WI38 (cell line): ENCODE results near the gene PDGFB.

Source experiments
- H3K4me3 ChIP-seq: 2 replicates; pipeline ENCODE4 v1.5.1; 2011; ENCODE audit warnings: low read depth, mild to moderate bottlenecking, control low read depth, low read length
- CTCF ChIP-seq: IDR thresholded peaks from 2 replicates; pipeline ENCODE4 v1.5.1; 2012; ENCODE audit warnings: low read depth, mild to moderate bottlenecking, control low read depth, low read length

The PDGFB gene

GRCh38 chr22:39233710-39234471 lies 10.9 kb downstream of the PDGFB start:
- H3K4me3 ChIP-seq, result no peak overlapping the region

GRCh38 chr22:39232806-39233709 lies 11.7 kb downstream of the PDGFB start:
- H3K4me3 ChIP-seq, result no peak overlapping the region
- no peak for TF ChIP-seq CTCF

More at GRCh38 chr22:39233710-39234471, 10.9 kb downstream of the PDGFB start:
- TF ChIP-seq CTCF, result no peak

GRCh38 chr22:39232246-39232645 lies 12.5 kb downstream of the PDGFB start:
- no peak overlapping the region for H3K4me3 ChIP-seq
- TF ChIP-seq CTCF, result no peak

- H3K4me3 ChIP-seq, result no peak overlapping the region
- TF ChIP-seq CTCF, result no peak
Measured at GRCh38 chr22:39231197-39231950, 13.4 kb downstream of the PDGFB start.

- no peak for TF ChIP-seq CTCF
- no peak overlapping the region for H3K4me3 ChIP-seq
Measured at GRCh38 chr22:39230261-39231196, 14.3 kb downstream of the PDGFB start.

GRCh38 chr22:39229688-39230260 lies 15.0 kb downstream of the PDGFB start:
- TF ChIP-seq CTCF, result no peak

More at GRCh38 chr22:39229688-39230260, 15.0 kb downstream of the PDGFB start:
- H3K4me3 ChIP-seq, result no peak overlapping the region
